GM12875 (cell line): ENCODE data around the gene HOGA1.
"Not testable (repeated sequence)": the region's sequence is repeated elsewhere in the genome, so short reads cannot be mapped to it uniquely, and the experiment has no call there.

ENCODE experiments used
- H3K4me3 ChIP-seq: one replicate; pipeline ENCODE4 v1.5.1; 2011; ENCODE audit warnings: low read depth, low read length, control low read depth
- CTCF ChIP-seq: IDR thresholded peaks from 2 replicates; pipeline ENCODE4 v1.5.1; 2011; ENCODE audit warnings: low read depth, mild to moderate bottlenecking, control low read depth, inconsistent platforms, low read length, moderate library complexity, borderline replicate concordance; ENCODE audit not compliant: insufficient read depth

HOGA1 gene

GRCh38 chr10:97548828-97549455 lies 35.2 kb upstream of the HOGA1 start:
- no peak overlapping the region for H3K4me3 ChIP-seq
- TF ChIP-seq CTCF, result no peak

GRCh38 chr10:97549587-97550322 lies 34.4 kb upstream of the HOGA1 start:
- TF ChIP-seq CTCF, result no peak
- H3K4me3 ChIP-seq, result no peak overlapping the region

DNA sequence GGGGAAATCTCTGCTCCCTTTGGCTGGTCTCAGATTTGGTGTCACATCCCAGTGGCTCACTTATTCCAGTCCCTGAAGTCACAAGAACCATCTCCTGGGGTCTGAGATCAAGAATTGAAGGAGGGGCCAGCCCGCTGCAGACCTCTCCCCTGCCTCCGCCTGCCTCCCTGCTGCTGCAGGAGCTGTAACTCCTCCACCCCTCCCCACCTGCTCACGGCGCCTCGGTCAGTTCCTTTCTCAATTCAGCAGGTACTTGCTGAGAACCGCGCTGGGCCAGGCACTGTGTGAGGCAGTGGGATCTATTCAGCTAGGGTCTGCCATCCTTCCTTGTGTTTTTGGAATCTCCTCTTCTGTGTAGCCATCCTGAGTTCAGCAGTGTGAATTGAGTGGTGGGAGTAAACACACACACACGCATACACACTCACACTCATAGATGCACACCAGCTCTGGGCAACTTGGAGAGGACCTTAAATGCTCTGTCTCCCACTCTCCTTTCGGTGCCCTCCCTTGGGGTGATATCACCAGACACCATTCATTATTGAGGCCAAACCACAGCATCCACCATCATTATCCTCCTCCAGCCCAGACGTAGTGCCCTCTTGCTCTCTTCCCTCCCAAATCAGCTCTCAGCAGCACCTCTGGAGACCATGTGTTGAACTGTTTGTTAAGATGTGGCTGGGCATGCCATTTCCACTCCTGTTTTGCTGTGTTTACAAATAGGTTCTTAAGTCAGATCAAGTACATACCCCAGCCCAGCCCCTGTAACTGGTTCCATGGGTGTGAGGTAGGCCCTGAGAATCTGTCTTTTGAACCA lies 33.6 kb upstream of the HOGA1 start:
- no peak overlapping the region for H3K4me3 ChIP-seq
- TF ChIP-seq CTCF, result no peak

GRCh38 chr10:97551271-97551670 lies 32.9 kb upstream of the HOGA1 start:
- no peak overlapping the region for H3K4me3 ChIP-seq
- TF ChIP-seq CTCF, result no peak

GRCh38 chr10:97553575-97554031 lies 30.6 kb upstream of the HOGA1 start:
- H3K4me3 ChIP-seq, result no peak overlapping the region
- TF ChIP-seq CTCF, result peak; percentile 90

- H3K4me3 ChIP-seq, result not testable (repeated sequence)
Measured at GRCh38 chr10:97554336-97554735, 29.9 kb upstream of the HOGA1 start.

DNA sequence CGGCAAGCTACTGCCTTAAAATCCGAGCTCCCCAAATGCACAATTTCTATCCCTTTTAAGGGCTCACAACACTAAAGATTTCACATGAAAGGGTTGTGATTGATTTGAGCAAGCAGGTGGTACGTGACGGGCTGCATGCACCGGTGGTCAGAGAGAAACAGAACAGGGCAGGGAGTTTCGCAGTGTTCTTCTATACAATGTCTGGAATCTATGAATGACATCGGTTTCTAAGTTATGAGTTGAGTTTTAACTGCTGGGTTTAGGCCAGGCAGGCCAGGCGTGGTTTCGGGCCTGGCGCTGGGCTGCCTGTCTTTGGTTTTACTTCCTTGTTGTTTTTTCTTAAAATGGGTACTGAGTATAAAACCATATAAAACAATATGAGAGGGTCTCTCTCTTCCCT lies 28.6 kb upstream of the HOGA1 start:
- H3K4me3 ChIP-seq, result not testable (repeated sequence)

- H3K4me3 ChIP-seq, result peak overlapping the region; percentile 23
Measured at GRCh38 chr10:97560731-97561381, 23.3 kb upstream of the HOGA1 start.

DNA sequence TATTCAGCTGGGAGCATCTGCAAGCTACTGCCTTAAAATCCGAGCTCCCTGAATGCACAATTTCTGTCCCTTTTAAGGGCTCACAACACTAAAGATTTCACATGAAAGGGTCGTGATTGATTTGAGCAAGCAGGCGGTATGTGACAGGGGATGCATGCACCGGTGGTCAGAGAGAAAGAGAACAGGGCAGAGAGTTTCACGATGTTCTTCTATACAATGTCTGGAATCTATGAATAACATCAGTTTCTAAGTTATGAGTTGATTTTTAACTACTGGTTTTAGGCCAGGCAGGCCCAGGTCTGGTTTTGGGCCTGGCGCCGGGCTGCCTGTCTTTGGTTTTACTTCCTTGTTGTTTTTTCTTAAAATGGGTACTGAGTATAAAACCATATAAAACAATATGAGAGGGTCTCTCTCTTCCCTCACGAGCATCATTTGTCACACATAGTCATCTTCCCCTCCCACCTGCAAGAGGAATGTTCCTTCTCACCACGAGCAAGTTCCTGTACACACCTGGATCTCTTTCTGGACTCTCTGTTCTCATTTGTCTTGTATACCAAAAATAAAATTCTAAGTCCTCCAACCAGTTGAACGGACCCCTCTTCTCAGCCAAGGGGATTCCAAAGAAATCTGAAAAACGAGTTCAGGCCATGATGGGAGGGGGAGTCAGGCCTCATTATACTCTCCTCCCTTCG lies 22.7 kb upstream of the HOGA1 start:
- H3K4me3 ChIP-seq, result not testable (repeated sequence)

- H3K4me3 ChIP-seq, result not testable (repeated sequence)
Measured at GRCh38 chr10:97562329-97562728, 21.9 kb upstream of the HOGA1 start.
